Subcutaneous adipose tissue (tissue), 4 donors: ENCODE measurements around the gene NMS. TPM values are rescaled to one million over a fixed set of nuclear protein-coding genes. Genes with fewer than 3 reads are reported as not detected.

ENCODE experiments used
- CTCF ChIP-seq: fragments of 450-650 bp; IDR thresholded peaks from one replicate; pipeline ENCODE4 v1.5.1; 2016; ENCODE audit warnings: low read depth, mild to moderate bottlenecking, control low read depth, antibody characterized with exemption, moderate library complexity
- total RNA-seq, 4 donors: library from RNA; depleted of rRNA; stranded (reverse); fragments of >200 nt; gene quantifications; one replicate each; pipeline ENCODE4 v1.1.0, GENCODE V29; 2016

Gene NMS
- total RNA-seq, 4 donors from 2014 or later, result not detected

- TF ChIP-seq CTCF, result no peak
These were observed 15.1 kb downstream of the NMS start for GRCh38 chr2:100485396-100485795.

GRCh38 chr2:100494712-100495111 lies 24.4 kb downstream of the NMS start:
- no peak for TF ChIP-seq CTCF

DNA sequence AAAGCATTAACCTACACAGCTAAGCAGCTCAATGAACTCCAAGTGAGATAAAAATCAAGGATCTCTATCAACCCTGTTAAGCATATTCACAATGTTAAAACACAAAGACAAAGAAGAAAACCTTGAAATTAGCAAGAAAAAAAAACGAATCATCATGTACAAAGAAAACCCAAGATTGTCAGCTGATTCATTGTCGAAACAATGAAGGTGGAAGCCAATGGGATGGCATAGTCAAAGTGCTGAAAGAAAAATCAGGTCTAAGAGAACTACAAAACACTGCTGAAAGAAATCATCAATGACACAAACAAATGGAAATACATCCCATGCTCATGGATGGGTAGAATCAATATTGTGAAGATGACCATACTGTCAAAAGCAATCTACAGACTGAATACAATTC lies 32.5 kb downstream of the NMS start:
- TF ChIP-seq CTCF, result no peak

DNA sequence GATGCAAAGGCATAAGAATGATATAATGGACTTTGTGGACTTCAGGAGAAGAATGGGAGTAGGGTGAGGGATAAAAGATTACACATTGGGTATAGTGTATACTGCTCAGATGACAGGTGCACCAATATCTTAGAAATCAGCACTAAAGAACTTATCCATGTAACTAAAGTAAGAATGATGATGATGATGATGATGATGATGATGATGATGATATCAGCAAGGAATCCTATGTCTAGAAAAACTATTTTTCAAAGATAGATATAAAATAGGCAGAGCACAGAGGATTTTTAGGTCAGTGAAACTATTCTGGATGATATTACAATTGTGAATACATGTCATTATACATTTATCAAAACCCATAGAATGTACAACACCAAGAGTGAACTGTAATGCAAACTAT lies 34.3 kb downstream of the NMS start:
- TF ChIP-seq CTCF, result no peak

DNA sequence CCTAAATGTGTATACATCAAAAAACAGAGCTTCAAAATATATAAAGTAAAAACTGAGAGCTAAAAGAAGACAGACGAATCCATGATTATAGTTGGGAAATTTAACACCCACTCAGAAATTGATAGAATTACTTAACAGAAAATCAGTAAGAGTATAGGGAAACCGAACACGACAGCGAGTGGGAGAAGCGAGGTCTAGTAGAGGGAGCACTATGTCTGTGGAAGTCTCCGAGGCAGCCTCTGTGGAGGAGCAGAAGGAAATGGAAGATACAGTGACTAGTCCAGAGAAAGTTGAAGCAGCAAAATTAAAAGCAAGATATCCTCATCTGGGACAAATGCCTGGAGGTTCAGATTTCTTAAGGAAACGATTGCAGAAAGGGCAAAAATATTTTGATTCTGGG lies 38.8 kb downstream of the NMS start:
- TF ChIP-seq CTCF, result no peak

DNA sequence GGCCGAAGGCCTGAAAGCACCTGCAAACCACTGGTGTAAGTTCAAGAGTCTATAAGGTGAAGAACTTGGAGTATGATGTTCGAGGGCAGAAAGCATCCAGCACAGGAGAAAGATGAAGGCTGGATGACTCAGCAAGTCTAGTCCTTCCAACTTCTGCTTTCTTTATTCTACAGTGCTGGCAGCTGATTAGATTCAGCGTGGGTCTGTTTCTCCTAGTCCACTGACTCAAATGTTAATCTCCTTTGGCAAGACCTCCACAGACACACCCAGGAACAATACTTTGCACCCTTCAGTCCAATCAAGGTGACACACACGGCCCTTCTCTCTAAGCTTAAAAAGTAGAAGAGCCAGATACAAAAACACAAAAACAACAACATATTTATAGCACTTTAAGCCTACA lies 43.4 kb downstream of the NMS start:
- TF ChIP-seq CTCF, result no peak

DNA sequence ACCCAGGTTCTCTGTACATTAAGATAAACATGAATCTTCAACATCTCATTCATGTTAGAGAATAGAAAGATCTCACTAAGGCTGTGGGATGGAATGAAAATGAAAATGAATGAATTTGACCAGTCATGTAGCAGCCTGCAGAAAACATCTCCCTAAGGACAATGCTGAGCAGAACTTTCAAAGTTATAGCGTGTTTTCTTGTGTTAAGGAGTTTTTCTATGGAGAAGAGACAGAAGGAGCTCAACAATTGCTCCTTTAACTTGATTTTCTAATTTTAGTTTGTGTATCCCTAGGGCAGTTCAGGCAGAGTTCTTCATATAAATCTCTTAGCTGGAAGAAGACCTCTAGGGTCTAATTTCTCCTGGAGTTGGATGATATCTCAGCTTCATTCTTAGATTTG lies 47.3 kb downstream of the NMS start:
- no peak for TF ChIP-seq CTCF

DNA sequence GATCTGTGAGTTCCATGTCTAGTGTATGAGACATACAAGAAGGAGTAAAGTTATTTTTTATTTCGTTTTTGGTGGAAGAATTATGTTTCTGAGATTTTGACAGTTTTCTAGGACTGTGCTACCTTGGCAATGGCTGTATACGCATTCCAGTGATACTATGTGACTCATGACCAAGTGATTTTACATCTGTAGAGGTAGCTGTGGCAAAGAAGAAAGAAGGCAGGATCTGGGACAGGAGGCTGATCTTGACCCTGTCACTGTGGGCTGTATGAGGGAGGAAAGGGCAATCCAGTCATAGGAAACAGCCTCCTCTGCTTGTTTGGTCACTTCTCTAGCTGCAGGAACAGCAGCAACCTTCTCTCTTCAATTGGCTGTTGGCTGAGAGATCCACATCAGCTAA lies 48.5 kb downstream of the NMS start:
- no peak for TF ChIP-seq CTCF
